SU-DHL-6 (cell line): Measurements from ENCODE around the gene MARCHF10.

ENCODE experiments used
- H2AFZ ChIP-seq: fragments of 200-600 bp; sonication (generic); 2 replicates; pipeline ENCODE4 v1.6.1; 2014; ENCODE audit warnings: low read depth, mild to moderate bottlenecking, moderate library complexity, mixed read lengths, antibody characterized with exemption, low read length; ENCODE audit not compliant: severe bottlenecking
- H3F3A ChIP-seq: fragments of 200-600 bp; shearing (Covaris generic); 2 replicates; pipeline ENCODE4 v1.6.0; 2016; ENCODE audit warnings: antibody characterized with exemption, mild to moderate bottlenecking; ENCODE audit not compliant: insufficient read depth
- H3K27ac ChIP-seq: fragments of 200-600 bp; sonication (generic); 2 replicates; pipeline ENCODE4 v1.5.1; 2016; ENCODE audit warnings: low read depth, mild to moderate bottlenecking, low read length, moderate library complexity, mixed read lengths
- H3K27me3 ChIP-seq: fragments of 200-600 bp; sonication (generic), shearing (Covaris generic); 2 replicates; pipeline ENCODE4 v1.6.0; 2014; ENCODE audit warnings: mild to moderate bottlenecking, low read length
- H3K36me3 ChIP-seq: fragments of 200-600 bp; sonication (generic); 2 replicates; pipeline ENCODE4 v1.6.1; 2014; ENCODE audit warnings: mild to moderate bottlenecking, low read length, mixed read lengths
- H3K4me2 ChIP-seq: fragments of 300-600, 200-600 bp; shearing (Covaris generic), sonication (generic); 2 replicates; pipeline ENCODE4 v1.6.0; 2014; ENCODE audit warnings: low read length, low read depth, mild to moderate bottlenecking; ENCODE audit not compliant: poor library complexity, severe bottlenecking
- H3K4me3 ChIP-seq: fragments of 200-600 bp; sonication (generic); 2 replicates; pipeline ENCODE4 v1.5.1; 2014; ENCODE audit warnings: antibody characterized with exemption, low read length, mild to moderate bottlenecking, mixed read lengths; ENCODE audit not compliant: insufficient read depth, poor library complexity, severe bottlenecking
- H3K79me2 ChIP-seq: fragments of 200-600 bp; sonication (generic); 2 replicates; pipeline ENCODE4 v1.6.1; 2014; ENCODE audit warnings: mild to moderate bottlenecking, low read length, moderate library complexity; ENCODE audit not compliant: insufficient read depth
- H3K9ac ChIP-seq: fragments of 200-600 bp; sonication (generic); 2 replicates; pipeline ENCODE4 v1.7.0; 2014; ENCODE audit warnings: mild to moderate bottlenecking, low read length
- H3K9me2 ChIP-seq: fragments of 200-600 bp; sonication (generic); replicated peaks from 2 replicates; pipeline ENCODE4 v1.6.1; 2014; ENCODE audit warnings: low read length; ENCODE audit not compliant: insufficient read depth
- H3K9me3 ChIP-seq: fragments of 200-600 bp; sonication (generic); 2 replicates; pipeline ENCODE4 v1.6.1; 2014; ENCODE audit warnings: low read length, mixed read lengths; ENCODE audit not compliant: insufficient read depth
- H4K20me1 ChIP-seq: fragments of 200-600 bp; sonication (generic); 2 replicates; pipeline ENCODE4 v1.6.1; 2014; ENCODE audit warnings: low read depth, mild to moderate bottlenecking, antibody characterized with exemption, low read length, moderate library complexity, mixed read lengths
- CTCF ChIP-seq: fragments of 200-600 bp; sonication (generic); IDR thresholded peaks from one replicate; pipeline ENCODE4 v1.5.1; 2017; ENCODE audit warnings: antibody characterized with exemption, mild to moderate bottlenecking, low read length, moderate library complexity; ENCODE audit not compliant: insufficient read depth, poor library complexity, severe bottlenecking
- EZH2phosphoT487 ChIP-seq: fragments of 200-600 bp; sonication (generic), shearing (Covaris generic); conservative IDR thresholded peaks from 2 replicates; pipeline ENCODE4 v1.6.1; 2018; ENCODE audit warnings: mild to moderate bottlenecking, antibody characterized with exemption, low read length, moderate library complexity, mixed read lengths

MARCHF10 gene

GRCh38 chr17:62722625-62723024, 85.5 kb downstream of the MARCHF10 start:
- H4K20me1 ChIP-seq, result no peaks in the 10 kb centered on the region
- H3K9me2 ChIP-seq, result no peaks in the 10 kb centered on the region
- no peaks in the 10 kb centered on the region for H3K79me2 ChIP-seq
- no peaks in the 10 kb centered on the region for H3F3A ChIP-seq
- no peak overlapping the region for H3K9ac ChIP-seq
- H3K9me3 ChIP-seq, result no peaks in the 10 kb centered on the region
- H3K4me3 ChIP-seq, result no peak overlapping the region
- no peak overlapping the region for H3K27ac ChIP-seq
- TF ChIP-seq CTCF (no peak), EZH2phosphoT487 (no peak)
- no peaks in the 10 kb centered on the region for H3K27me3 ChIP-seq
- H3K36me3 ChIP-seq, result no peaks in the 10 kb centered on the region
- H3K4me2 ChIP-seq, result no peak overlapping the region
- H2AFZ ChIP-seq, result no peak overlapping the region

- H2AFZ ChIP-seq, result no peak overlapping the region
- H3K79me2 ChIP-seq, result no peaks in the 10 kb centered on the region
- H3K9me2 ChIP-seq, result no peaks in the 10 kb centered on the region
- no peaks in the 10 kb centered on the region for H4K20me1 ChIP-seq
- no peak overlapping the region for H3K9ac ChIP-seq
- no peaks in the 10 kb centered on the region for H3F3A ChIP-seq
- no peaks in the 10 kb centered on the region for H3K36me3 ChIP-seq
- H3K9me3 ChIP-seq, result no peaks in the 10 kb centered on the region
- H3K4me3 ChIP-seq, result no peak overlapping the region
- no peak overlapping the region for H3K4me2 ChIP-seq
- no peak for TF ChIP-seq EZH2phosphoT487
- no peak for TF ChIP-seq CTCF
- no peak overlapping the region for H3K27ac ChIP-seq
- no peaks in the 10 kb centered on the region for H3K27me3 ChIP-seq
Observed at GRCh38 chr17:62720126-62720850, 87.8 kb downstream of the MARCHF10 start.

- no peak overlapping the region for H3K4me3 ChIP-seq
- H4K20me1 ChIP-seq, result no peaks in the 10 kb centered on the region
- no peaks in the 10 kb centered on the region for H3K79me2 ChIP-seq
- no peaks in the 10 kb centered on the region for H3K9me3 ChIP-seq
- no peaks in the 10 kb centered on the region for H3F3A ChIP-seq
- no peak for TF ChIP-seq CTCF
- no peak for TF ChIP-seq EZH2phosphoT487
- no peaks in the 10 kb centered on the region for H3K9me2 ChIP-seq
- H3K36me3 ChIP-seq, result no peaks in the 10 kb centered on the region
- H3K9ac ChIP-seq, result no peak overlapping the region
- no peak overlapping the region for H2AFZ ChIP-seq
- H3K27ac ChIP-seq, result no peak overlapping the region
- H3K4me2 ChIP-seq, result no peak overlapping the region
- no peaks in the 10 kb centered on the region for H3K27me3 ChIP-seq
Observed at GRCh38 chr17:62719586-62719985, 88.5 kb downstream of the MARCHF10 start.
